Adrenal gland (tissue), 12 donors: ENCODE results near the gene ATP8B3. TPM values are rescaled to one million over a fixed set of nuclear protein-coding genes. Genes with fewer than 3 reads are reported as not detected.

ENCODE experiments used
- DNase-seq, 7 donors: peaks; one replicate each; pipeline ENCODE4 v3.0.0-alpha.2; 2019 to 2020
- H3K27ac ChIP-seq, 5 donors: fragments of 200-600 bp; sonication (generic) in 4 of 5; 1 replicate in 3 of 5; 2 replicates in 2 of 5; pipeline versions ENCODE4 v1.5.1 to v1.8.0; 2016 to 2020; ENCODE audit warnings: mild to moderate bottlenecking in 1 of 5
- H3K27me3 ChIP-seq: fragments of 200-600 bp; 2 replicates; pipeline ENCODE4 v1.8.0; 2021
- H3K36me3 ChIP-seq, 2 donors: fragments of 200-600 bp; replicated peaks in 1 of 2; 1 replicate in 1 of 2; 2 replicates in 1 of 2; pipeline versions ENCODE4 v1.5.1 to v1.8.0; 2018 to 2022
- H3K4me1 ChIP-seq, 2 donors: fragments of 200-600 bp; replicated peaks in 1 of 2; 1 replicate in 1 of 2; 2 replicates in 1 of 2; pipeline versions ENCODE4 v1.5.1 to v1.8.0; 2018 to 2021
- H3K4me3 ChIP-seq, 4 donors: fragments of 200-600 bp; sonication (generic) in 3 of 4; one replicate each; pipeline ENCODE4 v1.5.1; 2016 to 2018
- H3K9me3 ChIP-seq, 3 donors: fragments of 200-600 bp; sonication (generic) in 1 of 3; replicated peaks in 1 of 3; 1 replicate in 2 of 3; 2 replicates in 1 of 3; pipeline versions ENCODE4 v1.5.1 to v1.8.0; 2016 to 2021
- POLR2A ChIP-seq, 2 donors: fragments of 450-650 bp; IDR thresholded peaks; one replicate each; pipeline ENCODE4 v1.6.1; 2017; ENCODE audit warnings: antibody characterized with exemption in 2 of 2, mild to moderate bottlenecking in 2 of 2, moderate library complexity in 1 of 2
- WGBS, 4 donors: extraction: QIAGEN DNeasy Blood & Tissue Kit in 2 of 4; methylation state at CpG; one replicate each; pipeline versions ENCODE4 v1.1.5 to v1.1.7; 2013 to 2017; 5-methylcytosine and 5-hydroxymethylcytosine counted together
- intact Hi-C, 2 donors: fragments of 100-400 bp; cut with DNase I; formaldehyde crosslinking; loops; one replicate each; pipeline versions ENCODE4 v1.14.1 to v1.15.0; 2022 to 2023
- polyA plus RNA-seq, 3 donors: library from polyadenylated mRNA; stranded (reverse); fragments of 200-250 nt in 2 of 3; fragments of 350-450 nt in 1 of 3; fragmentation: Illumina TruSeq in 1 of 3; extraction: RNeasy Lipid Tissue Mini Kit (QIAGEN cat#74804) in 1 of 3; gene quantifications; one replicate each; pipeline ENCODE4 v1.2.3, GENCODE V29; 2013 to 2014
- total RNA-seq, 9 donors: library from RNA; depleted of rRNA in 4 of 9; stranded (reverse); fragments of >200 nt in 4 of 9; fragments of 120-200 nt in 1 of 9; fragmentation: NEBNext Ultra II Directional in 1 of 9; extraction: Animal tissue kit (Norgen Biotek cat#: 25700) in 1 of 9; gene quantifications; one replicate each; pipeline versions ENCODE4 v1.1.0 to v1.2.4, GENCODE V29; 2013 to 2023
- TF ChIP-seq, protein P1 (sequence below), 6 experiments: fragments of 450-650 bp in 4 of 6; fragments of 200-600 bp in 2 of 6; sonication (generic) in 1 of 6; IDR thresholded peaks; 1 replicate in 5 of 6; 2 replicates in 1 of 6; pipeline versions ENCODE4 v1.5.1 to v1.8.0; 2016 to 2021; ENCODE audit warnings: antibody characterized with exemption in 6 of 6, mild to moderate bottlenecking in 2 of 6, moderate library complexity in 1 of 6
- donor health status: healthy with polysubstance abuse.
- donor health status: Bipolar disorder and iron deficiency.
- donor health status: DM: yes; HTN: yes; CAD: no.
- donor health status: DM: no; HTN: no; CAD: no.
- donor health status: DM: no; HTN: no; CAD: no.
- donor health status: DM: yes; HTN: yes; CAD: no.

The ATP8B3 gene
- total and polyA plus RNA-seq, 12 donors, result 0.26 to 15.1 (median 4.4) TPM

DNA sequence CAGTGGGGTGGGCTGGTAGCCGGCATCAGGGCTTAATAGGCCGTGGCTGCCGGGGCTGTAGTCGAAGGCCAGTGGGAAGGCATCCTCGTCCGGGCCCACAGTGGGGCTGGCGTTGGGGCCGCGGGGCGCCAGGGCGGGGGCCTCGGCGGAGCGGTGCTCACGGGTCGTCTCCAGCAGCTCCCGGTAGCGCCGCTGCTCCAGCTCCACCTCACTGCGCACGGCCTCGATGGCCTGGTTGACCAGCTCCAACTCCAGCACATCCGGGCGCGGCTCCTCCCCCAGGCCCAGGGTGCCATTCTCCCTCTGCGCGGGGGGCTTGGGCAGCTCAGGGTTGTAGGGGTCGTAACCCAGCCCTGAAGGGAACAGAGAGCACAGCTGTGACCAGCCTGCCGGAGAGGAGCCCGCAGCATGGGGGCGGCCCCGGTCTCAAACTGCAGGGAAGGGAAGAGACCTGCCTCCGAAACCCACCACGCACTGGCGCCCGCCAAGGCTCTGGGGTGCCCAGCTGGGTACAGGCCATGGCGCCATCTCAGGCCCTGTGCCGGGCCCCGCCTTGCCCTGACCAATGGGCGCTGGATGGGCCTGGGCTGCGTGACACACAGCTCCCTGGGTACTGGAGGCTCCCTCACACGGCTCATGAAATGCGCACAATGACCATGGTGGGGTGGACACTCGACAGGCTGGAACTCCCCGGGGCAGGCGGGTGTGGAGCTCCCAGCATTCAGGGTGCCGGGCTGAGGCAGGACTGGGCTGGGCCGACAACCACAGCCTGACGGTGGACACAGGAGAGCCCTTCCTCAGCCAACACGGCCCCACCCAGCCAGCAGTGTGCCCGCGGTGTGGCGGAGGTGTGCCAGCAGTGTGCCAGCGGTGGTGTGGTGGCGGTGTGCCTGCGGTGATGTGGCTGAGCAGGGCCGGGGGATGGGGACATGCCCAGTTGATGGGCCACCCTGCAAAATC is 16.5 kb upstream of the ATP8B3 start:
- 49 to 79% (median 70%) methylated on average over 30 to 57 of the region's 57 CpGs for WGBS, 4 donors
- peaks cover 0 to 26% of the 10 kb centered on the region in 2 donors for H3K36me3 ChIP-seq
- peak overlapping the region in 2 of 4 donors; percentile 8 to 45 for H3K4me3 ChIP-seq
- no peaks in the 10 kb centered on the region for H3K9me3 ChIP-seq
- peak in 1 of 7 donors; percentile 59 for DNase-seq
- H3K27ac ChIP-seq, result peak overlapping the region; percentile 60 to 94 (median 92)
- TF ChIP-seq, protein P1, sequence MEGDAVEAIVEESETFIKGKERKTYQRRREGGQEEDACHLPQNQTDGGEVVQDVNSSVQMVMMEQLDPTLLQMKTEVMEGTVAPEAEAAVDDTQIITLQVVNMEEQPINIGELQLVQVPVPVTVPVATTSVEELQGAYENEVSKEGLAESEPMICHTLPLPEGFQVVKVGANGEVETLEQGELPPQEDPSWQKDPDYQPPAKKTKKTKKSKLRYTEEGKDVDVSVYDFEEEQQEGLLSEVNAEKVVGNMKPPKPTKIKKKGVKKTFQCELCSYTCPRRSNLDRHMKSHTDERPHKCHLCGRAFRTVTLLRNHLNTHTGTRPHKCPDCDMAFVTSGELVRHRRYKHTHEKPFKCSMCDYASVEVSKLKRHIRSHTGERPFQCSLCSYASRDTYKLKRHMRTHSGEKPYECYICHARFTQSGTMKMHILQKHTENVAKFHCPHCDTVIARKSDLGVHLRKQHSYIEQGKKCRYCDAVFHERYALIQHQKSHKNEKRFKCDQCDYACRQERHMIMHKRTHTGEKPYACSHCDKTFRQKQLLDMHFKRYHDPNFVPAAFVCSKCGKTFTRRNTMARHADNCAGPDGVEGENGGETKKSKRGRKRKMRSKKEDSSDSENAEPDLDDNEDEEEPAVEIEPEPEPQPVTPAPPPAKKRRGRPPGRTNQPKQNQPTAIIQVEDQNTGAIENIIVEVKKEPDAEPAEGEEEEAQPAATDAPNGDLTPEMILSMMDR (IDR thresholded peaks at IDR 0.05), result no peak
- no peak for TF ChIP-seq POLR2A (IDR thresholded peaks at IDR 0.05)
- no peaks in the 10 kb centered on the region for H3K27me3 ChIP-seq
- intact Hi-C loops, result no loop called here
- peaks cover 33 to 41% of the 10 kb centered on the region in 2 donors for H3K4me1 ChIP-seq

DNA sequence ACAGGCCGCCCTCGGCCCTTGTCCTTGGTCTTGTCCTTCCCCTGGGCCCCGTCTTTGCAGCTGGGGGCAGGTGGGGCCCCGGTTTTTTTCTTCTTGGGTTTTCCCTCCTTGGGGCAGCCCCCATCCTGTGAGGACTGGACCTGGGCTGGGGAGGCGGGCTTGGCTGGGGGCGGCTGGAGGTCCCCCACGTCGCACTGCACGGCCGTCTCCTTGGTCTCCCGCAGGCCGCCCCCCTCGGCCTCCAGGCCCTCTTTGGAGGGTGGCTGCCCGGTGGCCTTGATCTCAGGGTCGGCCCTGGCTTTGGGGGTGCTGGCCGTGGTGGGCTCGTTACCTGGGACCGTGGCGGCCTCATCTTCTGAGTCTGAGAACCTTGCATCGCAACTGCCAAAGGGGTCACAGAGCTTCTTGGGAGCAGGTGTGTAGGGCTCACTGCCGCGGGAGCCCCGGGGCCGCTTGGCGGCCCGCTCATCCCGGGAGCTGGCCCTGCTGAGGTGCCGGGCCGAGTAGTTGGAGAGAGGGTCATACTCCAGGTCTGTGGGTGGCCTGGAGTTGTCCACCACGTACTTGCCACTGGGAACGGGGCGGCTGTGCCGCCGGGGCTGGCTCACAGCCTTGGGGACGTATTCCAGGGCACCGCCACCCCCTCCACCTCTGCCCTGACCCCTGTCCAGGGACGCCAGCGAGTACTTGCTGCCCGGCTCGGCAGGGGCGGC is 15.6 kb upstream of the ATP8B3 start:
- peak in 2 of 7 donors; percentile 62 to 66 for DNase-seq
- H3K27me3 ChIP-seq, result no peaks in the 10 kb centered on the region
- H3K9me3 ChIP-seq, result no peaks in the 10 kb centered on the region
- H3K36me3 ChIP-seq, result peaks cover 0 to 35% of the 10 kb centered on the region in 2 donors
- peak overlapping the region in 2 of 4 donors; percentile 10 to 45 for H3K4me3 ChIP-seq
- H3K4me1 ChIP-seq, result peaks cover 32 to 42% of the 10 kb centered on the region in 2 donors
- intact Hi-C loops, result no loop called here
- 41 to 62% (median 50%) methylated on average over 11 to 41 of the region's 41 CpGs for WGBS, 4 donors
- TF ChIP-seq, protein P1 (IDR thresholded peaks at IDR 0.05), result no peak
- peak in 1 of 2 donors; percentile 25 for TF ChIP-seq POLR2A (IDR thresholded peaks at IDR 0.05)
- peak overlapping the region; percentile 83 to 94 (median 92) for H3K27ac ChIP-seq

DNA sequence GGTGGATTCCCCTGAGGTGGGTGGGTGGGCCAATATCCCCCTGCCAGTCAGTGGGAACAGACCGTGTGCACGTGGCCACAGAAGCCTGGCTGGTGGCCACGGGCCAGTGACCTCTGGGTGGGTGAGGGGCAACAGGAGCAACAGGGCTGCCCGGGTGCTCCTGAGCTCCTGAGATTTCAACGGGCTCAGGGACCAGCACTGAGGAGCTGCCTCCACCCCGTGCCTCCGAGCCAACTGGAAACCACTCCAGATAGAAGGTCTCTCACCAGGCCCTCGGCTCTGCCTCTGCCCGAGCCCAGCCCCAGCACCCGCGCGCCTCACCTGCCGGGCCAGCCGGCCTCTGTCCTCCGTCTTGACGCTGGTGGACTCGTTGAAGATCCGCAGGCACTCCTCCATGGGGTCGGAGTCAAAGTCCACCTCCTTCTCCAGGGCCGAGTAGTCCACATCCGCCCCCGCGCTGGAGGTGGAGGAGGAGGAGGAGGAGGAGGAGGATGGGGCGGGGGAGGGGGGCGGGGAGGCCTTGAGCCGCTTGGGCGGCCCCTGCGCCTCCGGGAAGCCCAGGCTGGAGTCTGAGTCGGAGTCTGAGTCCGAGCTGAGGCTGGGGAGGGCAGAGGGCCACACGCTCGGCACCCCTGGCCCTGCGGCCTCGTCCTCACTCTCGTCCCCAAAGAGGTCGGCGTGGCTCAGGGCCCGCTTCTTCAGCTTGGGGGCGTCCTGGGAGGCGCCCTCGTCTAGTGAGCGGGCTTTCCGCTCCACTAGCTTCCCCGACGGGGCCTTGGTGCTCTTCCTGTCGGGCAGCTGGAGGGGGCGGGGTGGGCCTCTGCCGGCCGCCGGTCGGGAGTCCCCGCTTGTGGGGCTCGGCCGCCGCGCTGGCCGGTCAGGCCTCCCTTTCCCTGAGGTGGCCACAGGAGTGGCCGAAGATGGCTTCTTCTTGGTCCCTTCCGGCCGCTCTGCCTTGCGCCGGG is 14.8 kb upstream of the ATP8B3 start:
- Histone ChIP-seq H3K4me3 (peak overlapping the region in 2 of 4 donors; percentile 10 to 45), H3K27me3 (no peaks in the 10 kb centered on the region), H3K9me3 (no peaks in the 10 kb centered on the region), H3K4me1 (peaks cover 32 to 45% of the 10 kb centered on the region in 2 donors), H3K27ac (peak overlapping the region; percentile 83 to 94 (median 92)), H3K36me3 (peaks cover 0 to 42% of the 10 kb centered on the region in 2 donors)
- intact Hi-C loops, result no loop called here
- WGBS, 4 donors, result 24 to 57% (median 35%) methylated on average over 3 to 63 of the region's 63 CpGs
- peak; percentile 72 to 82 (median 79) for DNase-seq
- TF ChIP-seq POLR2A (IDR thresholded peaks at IDR 0.05), result peak; percentile 9 to 77
- TF ChIP-seq, protein P1 (IDR thresholded peaks at IDR 0.05), result no peak
